ENCODE results near the gene VPS35L.

The VPS35L gene

DNA sequence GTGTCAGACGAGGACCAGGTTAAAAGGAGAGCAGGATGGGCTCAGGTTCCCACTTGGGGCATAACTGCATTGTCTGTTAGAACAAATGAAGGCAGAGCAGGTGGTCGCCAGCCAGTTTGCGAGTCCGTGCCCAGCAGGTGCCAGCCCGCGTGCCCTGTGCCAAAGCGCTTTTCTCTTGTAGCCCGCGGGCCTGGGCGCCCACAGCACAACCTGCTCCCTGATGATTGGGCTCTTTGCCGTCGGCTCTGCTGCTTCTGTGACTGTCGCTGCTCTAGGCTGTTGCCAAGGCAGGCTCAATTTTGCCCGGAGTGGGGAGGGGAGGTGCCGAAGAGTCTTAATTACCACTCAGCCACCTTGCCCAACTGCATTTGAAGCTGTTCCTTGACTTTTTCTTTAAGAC is 141.5 kb downstream of the VPS35L start:
- peak in 2 of 6 experiments; percentile 4 to 51 for DNase-seq

DNA sequence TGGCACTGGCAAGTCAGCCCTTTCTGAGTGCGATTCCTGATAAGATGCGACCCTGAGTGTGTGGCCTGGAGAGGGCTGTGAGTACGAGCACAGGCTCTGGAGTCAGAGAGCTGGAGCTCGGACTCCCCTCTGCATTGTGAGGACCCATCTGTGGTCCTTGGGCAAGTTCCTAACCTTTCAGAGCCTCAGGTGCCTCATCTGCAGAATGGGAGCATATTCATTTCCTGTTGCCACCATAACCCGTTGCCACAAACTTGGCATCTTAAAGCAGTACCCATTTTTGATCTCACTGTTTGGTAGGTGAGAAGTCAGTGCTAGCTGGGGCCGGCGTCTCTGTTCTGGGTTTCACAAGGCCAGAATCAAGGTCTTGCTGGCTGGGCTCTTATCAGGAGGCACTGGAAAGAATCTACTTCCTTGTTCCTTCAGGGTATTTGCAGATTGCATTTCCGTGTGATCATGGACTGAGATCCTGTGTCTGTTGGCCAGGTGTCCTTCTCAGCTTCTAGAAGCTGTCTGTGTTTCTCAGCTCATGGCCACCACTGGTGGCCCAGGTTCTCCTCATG is 142.3 kb downstream of the VPS35L start:
- no peak for DNase-seq

DNA sequence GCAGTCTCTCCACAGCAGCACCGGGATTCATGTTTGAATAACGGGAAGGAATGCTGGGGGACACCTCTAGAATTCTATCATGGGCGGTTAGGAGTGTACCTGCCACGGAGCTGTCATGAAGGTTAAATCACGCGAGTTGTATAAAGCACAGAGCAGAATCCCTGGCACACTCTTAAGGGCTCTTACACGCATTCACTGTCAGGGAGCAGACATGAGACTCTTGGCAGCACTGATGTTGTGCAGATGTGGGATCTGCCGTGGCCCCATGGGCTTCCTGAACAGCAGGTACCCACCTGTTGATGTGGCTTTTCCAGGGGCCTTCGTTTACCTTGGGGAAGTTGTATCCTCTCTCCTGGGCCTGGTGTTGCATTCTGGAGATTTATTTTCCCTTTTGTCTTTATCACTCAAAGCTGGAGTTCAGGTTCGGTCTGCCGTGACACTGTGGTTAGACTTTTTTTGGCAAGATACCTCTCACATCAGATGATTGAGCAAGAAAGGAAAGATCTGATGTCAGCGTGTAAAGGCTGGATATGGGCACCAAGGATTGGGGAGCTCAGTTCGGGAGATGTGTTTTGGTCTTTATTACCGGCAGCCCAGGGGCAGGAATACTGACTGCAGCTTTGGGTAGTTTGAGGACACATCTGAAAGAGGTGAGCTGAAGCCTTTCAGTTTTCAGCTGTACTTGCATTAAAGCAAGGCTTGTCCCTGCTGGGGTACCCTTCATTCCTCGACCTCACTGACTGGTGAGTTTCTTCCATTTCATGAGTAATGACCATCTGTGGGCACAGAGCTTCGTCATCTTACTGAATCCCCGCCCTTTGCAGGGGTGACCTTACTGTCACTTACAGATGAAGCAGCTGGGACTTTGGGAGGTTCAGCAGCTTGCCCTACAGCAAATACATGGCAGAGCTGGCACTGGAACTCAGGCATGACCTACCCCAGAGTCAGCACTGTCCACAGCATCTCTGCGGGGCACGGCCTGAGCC is 143.3 kb downstream of the VPS35L start:
- DNase-seq, result no peak

DNA sequence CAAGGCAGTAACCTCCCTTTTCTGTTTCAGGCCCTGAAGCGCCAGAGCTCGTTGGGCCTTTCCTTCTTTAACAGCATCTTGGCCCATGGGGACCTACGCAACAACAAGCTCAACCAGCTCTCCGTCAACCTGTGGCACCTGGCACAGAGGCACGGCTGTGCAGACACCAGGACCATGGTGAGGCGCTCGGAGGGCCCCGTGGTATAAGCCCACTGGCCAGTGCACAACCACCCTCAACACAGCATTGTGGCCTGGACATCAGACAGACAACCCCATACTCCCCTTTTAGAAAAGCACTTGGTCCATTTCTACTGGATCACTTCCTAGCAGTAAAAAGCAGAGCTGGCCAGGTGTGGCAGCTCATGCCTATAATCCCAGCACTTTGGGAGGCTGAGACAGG is 144.0 kb downstream of the VPS35L start:
- DNase-seq, result no peak

DNA sequence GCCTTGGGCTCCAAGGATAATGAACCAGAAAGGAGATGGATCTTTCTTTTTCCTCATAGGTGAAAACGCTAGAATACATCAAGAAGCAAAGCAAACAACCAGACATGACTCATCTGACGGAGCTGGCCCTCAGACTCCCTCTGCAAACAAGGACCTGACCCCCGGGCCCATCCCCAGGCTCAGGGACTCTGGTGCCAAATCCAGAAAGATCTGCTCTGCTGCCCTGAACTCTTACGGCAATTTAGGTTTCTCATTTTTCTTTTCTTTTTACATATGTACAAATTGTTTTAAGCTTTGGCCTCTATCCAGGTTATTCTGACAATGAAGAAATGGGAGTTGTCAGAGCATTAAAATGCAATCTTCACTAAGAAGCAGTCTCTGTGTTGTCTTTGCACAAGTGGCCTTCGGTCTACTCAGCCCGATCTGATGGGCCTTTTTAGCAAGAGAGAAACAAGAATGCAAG is 144.8 kb downstream of the VPS35L start:
- no peak for DNase-seq

DNA sequence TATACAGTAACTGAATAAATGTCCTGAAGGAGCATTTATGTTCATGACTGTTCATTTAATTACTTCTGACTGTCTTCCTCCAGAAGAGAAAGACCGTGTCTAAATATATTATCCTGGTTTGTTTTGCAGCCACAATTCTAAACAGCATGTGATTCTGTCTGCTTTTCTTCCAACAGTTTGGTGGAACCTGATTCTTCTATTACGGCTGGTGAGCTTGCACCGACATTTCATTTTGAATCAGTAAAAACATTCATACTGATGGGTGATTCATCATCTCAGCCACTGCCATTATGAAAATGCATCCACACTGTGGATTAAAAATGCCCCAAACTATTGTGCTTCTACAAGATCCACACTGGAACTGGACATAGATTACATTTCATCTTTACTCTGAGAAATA is 145.6 kb downstream of the VPS35L start:
- no peak for DNase-seq

DNA sequence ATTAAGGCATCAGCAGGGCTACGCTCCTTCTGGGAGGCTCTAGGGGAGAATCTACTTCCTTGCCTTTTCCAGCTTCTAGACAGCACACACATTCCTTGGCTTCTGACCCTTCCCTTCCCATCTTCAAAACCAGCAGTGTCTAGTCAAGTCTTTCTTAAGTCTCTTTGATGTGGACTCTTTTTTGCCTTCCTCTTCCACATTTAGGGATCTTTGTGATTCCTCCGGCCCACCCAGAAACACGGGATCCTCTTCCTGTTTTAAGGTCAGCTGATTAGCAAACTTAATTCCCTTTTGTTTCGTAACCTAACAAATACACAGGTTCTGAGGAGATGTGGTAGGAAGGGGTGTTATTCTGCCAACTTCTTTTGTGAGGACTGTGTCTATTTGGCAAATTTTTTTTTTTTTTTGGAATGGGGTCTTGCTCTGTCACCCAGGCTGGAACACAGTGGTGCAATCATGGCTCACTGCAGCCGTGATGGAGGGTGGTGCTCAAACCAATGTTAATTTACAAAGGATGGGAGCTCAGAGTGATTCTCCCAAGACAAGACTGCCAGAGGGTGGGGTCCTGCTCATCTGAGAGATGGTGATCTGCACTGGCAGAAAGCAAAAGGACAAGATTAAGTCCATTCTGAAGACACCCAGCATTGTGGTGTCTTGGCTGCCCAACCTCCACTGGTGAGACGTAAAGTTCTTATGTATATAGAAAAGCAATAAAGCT is 147.8 kb downstream of the VPS35L start:
- no peak for DNase-seq

DNA sequence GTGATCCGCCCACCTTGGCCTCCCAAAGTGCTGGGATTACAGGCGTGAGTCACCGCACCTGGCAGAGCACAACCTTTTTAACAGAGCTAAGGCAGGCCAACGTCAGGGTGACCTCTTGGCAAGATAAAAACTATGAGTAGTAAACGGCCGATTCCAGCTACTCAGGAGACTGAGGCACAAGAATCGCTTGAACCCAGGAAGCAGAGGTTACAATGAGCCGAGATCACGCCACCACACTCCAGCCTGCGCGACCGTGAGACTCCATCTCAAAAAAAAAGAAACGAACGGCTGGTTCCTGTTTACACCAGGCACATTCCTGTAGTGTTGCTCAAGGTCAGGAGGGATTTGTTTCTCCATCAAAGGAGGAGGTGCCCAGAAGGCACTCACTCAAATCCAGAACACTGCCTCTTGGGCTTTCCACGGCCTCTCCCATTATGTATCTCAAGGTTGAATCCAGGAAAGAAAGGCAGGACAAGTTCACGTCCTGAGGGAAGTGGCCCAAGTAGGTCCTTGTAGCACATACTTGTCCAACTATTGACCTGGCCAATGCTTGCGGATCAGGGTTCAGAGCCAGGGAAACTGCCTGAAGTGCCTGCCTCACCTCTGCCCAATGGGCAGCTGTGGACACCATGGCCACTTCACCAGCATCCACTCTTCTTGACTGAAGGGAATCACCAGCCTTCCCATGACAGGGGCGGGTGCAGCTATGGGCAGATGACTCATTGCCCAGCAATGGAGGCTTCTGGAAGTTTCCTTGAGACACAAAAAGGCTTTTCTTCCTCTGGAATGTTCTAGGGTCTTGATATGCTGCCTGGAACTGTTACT is 149.0 kb downstream of the VPS35L start:
- no peak for DNase-seq

DNA sequence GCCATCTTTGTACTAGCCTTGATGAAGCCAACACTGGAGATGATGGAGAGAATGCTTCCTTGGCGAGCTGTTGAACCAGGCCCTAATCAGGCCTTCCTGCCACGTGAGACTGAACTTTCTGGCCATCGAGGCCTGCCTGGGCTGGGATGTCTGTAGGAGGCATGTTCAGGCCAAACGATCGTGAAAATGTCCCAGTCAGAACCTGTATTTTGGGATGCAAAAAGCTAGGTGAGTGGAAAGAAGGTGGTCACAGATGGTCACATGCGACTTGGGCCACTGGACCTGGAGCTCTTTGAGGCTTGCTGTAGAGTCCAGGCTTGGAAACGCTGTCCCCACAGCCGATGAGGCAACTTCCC is 149.6 kb downstream of the VPS35L start:
- DNase-seq, result no peak

DNA sequence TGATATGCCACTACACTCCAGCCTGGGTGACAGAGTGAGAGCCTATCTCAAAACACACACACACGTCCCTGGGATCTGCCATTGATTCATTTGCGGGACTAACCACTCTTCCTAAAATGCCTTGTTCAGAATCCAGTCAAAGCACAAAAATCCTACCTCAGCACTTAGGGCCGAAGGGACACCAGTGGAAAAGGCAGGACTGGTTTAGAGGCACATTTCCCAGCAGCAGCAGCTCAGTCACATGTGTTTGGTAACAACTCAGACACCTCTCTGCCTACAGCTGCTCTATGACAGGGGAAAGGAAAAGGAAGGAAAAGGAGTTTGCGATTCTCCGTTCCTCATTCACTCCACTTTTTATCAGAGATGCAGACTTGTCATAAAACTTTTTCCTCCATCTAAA is 150.3 kb downstream of the VPS35L start:
- no peak for DNase-seq

DNA sequence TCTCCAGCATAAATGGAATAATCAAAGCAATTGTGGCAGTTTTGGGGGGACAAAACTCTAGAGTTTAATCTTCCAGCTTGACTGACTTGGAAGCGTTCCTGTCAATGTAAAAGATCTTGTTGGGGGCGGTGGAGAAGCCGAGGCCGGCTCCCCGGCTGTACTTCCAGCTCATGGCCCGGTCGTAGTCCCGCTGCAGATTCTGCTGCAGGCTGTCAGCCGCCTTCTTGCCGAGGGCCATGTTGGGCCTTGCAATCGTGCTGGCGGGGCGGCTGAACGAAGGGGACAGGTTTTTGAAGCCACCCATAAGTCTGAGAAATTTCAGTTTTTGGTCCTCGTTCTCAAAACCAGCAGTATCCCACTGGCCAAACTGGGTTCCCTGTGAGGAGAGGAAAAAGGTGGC is 151.3 kb downstream of the VPS35L start:
- DNase-seq, result no peak

DNA sequence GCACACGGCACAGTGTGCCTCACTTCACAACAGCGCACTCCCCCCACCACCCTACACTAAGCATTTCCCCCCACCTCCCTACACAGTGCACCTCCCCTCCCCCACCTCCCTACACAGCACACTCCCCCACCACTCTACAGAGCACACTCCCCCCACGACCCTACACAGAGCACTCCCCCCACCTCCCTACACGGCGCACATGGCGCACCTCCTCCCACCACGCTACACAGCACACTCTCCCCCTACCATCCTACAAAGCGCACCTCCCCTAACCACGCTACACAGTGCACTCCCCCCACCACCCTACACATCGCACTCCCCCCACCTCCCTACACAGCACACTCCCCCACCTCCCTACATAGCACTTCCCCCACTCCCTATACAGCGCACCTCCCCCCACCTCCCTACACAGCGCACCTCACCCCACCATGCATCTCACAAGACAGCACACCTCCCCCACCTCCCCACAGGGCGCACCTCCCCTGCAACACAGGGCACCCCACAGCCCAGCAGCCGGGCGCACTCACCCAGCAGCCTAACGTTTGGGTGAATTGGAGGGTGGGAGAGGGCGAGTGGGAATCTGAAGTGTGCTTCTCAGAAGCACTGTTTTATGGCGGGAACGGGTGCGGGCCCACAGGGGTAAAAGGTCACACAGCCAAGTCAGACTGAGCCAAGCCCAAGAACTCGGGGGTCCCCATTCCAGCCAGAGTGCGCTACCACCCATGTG is 152.2 kb downstream of the VPS35L start:
- DNase-seq, result no peak

DNA sequence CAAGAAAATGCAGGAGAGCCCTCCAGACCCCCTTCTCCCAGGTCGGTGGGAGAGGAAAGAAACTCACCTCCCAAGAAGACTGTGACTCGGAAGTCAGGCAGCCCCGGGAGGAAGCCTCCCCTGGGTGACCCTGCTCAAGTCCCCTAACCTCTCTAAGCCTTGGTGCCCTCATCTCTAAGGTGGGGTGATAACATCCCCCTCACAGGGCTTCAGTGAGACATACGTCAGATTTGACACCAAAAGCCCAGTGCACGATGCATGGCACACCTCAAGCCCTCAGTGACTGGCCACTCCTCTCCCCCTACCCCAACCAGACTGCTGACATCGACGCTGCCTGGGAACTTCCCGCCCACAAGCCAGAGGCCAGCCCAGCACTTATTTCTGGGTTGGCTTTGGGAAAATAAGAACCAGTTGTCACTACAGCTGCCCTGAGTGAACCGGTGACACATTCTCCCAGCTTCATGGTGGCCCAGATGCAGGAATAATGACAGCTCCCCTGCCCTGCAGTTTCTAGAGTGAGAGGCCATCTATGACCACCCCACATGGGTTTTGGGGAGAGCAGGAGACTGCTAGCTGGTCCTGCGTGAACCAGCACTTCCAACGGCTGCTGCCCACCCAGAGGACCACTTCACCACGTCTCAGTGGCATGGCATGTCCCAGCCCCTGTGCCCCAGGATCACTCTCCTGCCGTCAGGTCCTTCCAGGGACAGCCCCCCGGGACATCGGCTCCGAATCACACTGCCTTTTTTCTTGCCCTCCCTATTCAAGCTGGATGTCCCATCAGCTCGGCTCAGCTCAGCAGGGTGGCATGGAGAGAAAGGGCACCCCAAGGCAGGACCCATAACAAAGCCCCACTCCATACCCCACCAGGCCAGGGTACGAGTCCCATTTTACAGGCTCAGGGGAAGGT is 153.0 kb downstream of the VPS35L start:
- no peak for DNase-seq

DNA sequence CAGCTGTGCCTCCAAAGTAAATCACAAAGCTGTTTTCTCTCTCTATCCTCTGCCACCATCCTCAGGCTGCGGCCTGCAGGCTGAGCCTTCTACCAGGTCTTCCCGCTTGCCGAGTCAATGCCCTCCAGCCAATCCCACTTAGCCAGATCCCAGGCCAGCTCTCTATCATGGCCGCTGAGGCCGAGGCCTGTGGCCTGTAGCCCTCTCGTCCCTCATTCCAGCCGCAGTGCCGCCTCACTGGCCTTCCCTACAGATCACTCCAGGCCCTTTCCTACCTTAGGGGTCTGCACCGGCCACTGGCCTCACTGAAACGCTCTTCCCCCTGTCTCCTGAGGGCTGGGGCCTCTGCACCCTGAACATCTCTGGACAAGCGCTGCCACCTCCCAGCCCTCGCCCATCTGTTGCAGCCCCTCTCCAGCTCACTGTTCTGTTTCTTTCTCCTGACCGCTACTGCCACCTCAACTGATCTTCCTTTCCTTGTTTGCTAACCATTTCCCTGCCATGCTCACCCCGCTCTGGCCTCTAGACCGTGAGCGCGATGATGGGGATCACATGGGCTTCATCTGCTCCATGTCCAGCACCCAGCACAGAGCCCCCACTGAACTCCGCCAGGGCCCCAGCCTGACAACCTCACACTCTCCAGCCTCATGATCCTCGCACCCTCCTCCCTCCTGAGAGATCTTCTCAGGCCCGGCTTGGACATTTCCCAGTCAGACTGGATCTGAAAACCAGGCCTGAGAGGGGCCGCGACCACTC is 154.1 kb downstream of the VPS35L start:
- no peak for DNase-seq

DNA sequence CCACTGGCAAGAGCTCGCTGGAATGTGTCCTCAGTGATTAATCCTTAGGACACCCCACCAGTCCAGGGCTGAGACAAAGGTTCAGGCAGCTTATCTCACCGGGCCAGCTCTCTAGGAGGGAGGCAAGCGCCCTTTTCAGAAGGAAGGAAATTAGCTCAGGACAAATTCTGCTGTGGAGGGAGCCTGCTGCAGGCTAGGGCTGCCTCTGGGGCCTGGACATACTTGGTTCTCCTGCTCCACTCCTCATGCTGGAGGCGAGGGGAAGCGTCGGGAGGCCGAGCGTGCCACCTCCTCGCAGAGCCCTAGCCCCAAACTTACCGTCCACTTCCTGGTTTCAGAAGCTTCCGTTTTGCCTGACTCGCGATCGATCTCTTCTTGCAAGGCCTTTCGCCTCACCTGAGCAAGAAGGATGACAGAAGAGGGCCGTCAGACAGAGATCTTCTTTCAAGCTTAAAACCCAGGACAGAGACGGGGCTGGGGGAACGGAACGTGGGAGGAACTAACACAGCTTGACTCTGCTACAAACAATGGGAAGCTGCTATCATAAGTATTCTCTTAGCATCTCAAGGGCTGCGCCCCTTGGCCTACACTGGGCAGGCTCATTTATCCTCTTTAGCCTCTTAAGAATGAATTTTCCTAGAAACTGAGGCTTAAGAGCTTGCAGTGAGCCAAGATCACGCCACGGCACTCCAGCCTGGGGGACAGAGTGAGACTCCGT is 154.8 kb downstream of the VPS35L start:
- no peak for DNase-seq

DNA sequence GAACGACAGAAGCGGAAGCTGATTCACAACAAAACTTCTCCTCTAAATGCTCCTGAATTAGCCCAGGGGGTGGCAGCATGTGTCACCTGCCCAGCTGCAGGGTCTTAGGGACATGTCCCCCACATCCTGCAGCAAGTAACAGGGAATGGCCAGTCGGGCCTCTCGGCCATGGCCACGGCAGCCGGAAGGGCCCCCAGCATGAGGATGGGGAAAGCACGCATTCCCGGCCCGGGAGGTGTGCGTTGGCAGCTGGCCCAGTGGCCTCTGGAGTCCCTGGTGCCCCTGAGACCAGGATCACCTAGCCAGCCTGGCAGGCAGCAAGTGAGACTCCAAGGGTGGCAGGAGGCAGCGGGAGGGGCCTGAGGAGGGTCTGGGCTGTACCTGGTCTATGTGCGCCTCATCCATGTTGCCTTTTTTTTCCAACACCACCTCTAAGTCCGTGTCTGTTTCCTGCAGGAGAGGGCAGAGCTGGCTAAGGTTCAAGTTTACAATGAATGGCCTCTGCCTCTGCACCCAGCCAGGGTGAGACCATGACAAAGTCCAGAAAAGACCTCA is 155.6 kb downstream of the VPS35L start:
- no peak for DNase-seq

DNA sequence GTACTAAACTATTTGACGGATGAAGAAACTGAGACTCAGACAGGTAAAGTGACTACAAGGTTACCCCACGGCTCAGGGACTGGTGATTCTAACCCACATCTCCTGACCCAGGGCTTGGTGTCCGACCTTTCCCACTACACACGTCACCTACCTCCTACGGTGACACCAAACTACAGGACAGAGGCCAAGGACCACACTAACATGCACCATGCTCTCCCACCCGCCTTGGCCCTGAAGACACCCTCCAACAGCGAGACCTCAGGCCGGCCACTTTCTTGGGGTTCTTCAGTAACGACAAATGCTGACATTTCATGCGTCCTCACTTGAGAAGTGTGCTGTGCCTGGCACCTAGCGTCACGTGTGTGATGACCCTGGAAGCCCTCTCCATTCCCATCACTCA is 156.1 kb downstream of the VPS35L start:
- DNase-seq, result no peak

DNA sequence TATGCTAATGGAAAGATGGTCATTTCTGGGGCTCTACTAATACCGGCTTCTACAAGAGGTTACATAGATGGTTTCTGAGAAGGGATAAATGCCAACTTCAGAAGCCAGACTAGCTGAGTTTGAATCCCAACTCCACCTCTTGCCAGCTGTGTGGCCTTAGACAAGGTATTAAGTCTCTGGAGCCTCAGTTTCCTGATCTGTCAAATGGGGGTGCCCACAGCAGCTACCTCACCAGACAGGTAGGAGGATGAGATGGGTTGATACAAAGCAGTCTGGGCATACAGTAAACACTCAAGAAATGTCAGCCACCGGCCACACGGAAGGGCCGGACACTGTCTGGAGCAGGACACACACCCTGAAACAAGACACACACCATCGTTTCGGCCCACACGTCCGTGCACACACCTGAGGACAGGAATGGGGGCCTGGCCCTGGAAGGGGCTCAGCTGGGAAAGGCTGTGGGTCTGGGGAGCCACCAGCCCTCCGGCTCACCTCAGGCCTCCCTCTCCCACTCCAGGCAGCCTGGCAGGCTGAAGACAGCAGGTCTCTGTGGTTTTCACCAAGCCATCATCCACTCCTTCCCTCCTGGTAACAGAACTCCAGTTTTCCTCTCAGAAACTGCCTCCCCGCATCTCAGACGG is 157.0 kb downstream of the VPS35L start:
- no peak for DNase-seq

DNA sequence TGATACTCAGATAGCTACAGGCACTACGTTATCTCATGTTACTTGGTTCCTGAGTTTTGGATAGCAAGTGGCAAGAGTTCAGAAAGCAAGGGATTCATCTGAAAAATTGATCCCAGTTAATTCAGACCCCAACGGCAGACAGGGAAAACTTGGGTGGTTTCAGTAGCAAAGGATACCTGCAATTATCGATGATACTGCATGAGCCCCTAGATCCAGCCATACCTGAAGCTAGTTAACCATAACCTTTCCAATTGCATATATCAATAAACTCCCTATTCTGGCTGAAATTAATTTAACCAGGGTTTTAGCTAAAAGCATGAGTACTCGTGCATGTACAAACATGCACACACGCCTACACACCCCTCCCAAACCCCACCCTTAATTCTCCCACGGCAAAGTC is 158.2 kb downstream of the VPS35L start:
- DNase-seq, result no peak
